ENCODE results near the gene TMEM201. TPM values are rescaled to one million over a fixed set of nuclear protein-coding genes. Genes with fewer than 3 reads are reported as not detected.

The TMEM201 gene
- total RNA-seq, 1 experiment from 2014 or later = 30.4 TPM

DNA sequence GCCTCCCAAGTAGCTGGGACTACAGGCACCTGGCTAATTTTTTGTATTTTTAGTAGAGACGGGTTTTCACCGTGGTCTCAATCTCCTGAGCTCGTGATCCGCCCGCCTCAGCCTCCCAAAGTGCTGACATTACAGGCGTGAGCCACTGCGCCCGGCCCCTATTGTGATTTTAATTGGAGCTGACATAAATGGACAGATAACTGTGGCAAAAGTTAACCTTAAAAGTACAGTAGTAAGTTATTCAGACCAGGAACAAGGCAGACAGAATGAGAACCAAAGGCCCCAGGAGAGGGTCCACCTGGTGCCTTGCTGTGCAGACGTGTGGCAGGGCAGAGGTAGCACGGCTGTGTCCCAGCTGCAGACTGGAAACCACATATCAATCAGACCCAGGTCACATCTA lies 11.0 kb downstream of the TMEM201 start (continued):
- TF ChIP-seq, protein P1, sequence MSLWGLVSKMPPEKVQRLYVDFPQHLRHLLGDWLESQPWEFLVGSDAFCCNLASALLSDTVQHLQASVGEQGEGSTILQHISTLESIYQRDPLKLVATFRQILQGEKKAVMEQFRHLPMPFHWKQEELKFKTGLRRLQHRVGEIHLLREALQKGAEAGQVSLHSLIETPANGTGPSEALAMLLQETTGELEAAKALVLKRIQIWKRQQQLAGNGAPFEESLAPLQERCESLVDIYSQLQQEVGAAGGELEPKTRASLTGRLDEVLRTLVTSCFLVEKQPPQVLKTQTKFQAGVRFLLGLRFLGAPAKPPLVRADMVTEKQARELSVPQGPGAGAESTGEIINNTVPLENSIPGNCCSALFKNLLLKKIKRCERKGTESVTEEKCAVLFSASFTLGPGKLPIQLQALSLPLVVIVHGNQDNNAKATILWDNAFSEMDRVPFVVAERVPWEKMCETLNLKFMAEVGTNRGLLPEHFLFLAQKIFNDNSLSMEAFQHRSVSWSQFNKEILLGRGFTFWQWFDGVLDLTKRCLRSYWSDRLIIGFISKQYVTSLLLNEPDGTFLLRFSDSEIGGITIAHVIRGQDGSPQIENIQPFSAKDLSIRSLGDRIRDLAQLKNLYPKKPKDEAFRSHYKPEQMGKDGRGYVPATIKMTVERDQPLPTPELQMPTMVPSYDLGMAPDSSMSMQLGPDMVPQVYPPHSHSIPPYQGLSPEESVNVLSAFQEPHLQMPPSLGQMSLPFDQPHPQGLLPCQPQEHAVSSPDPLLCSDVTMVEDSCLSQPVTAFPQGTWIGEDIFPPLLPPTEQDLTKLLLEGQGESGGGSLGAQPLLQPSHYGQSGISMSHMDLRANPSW (CRISPR knock-in tag; conservative IDR thresholded peaks at IDR 0.05; ENCODE audit: low read depth) = no peak
- TF ChIP-seq, protein P2, sequence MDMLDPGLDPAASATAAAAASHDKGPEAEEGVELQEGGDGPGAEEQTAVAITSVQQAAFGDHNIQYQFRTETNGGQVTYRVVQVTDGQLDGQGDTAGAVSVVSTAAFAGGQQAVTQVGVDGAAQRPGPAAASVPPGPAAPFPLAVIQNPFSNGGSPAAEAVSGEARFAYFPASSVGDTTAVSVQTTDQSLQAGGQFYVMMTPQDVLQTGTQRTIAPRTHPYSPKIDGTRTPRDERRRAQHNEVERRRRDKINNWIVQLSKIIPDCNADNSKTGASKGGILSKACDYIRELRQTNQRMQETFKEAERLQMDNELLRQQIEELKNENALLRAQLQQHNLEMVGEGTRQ (CRISPR knock-in tag; IDR thresholded peaks at IDR 0.05) = no peak
- TF ChIP-seq FOXJ3 (CRISPR knock-in tag; IDR thresholded peaks at IDR 0.05; ENCODE audit: borderline replicate concordance) (no peak), SMAD4 (CRISPR knock-in tag; IDR thresholded peaks at IDR 0.05) (no peak), HMGA2 (CRISPR knock-in tag; IDR thresholded peaks at IDR 0.05) (no peak), ZNF423 (CRISPR knock-in tag; IDR thresholded peaks at IDR 0.05) (no peak), IRF2 (CRISPR knock-in tag; IDR thresholded peaks at IDR 0.05; ENCODE audit: borderline replicate concordance, low read depth) (no peak), GRHL2 (CRISPR knock-in tag; IDR thresholded peaks at IDR 0.05; ENCODE audit: insufficient replicate concordance, severe bottlenecking) (no peak), GABPB1 (CRISPR knock-in tag; IDR thresholded peaks at IDR 0.05) (no peak), CBFB (CRISPR knock-in tag; IDR thresholded peaks at IDR 0.05; ENCODE audit: low read depth) (no peak)
- TF ChIP-seq, protein P3, sequence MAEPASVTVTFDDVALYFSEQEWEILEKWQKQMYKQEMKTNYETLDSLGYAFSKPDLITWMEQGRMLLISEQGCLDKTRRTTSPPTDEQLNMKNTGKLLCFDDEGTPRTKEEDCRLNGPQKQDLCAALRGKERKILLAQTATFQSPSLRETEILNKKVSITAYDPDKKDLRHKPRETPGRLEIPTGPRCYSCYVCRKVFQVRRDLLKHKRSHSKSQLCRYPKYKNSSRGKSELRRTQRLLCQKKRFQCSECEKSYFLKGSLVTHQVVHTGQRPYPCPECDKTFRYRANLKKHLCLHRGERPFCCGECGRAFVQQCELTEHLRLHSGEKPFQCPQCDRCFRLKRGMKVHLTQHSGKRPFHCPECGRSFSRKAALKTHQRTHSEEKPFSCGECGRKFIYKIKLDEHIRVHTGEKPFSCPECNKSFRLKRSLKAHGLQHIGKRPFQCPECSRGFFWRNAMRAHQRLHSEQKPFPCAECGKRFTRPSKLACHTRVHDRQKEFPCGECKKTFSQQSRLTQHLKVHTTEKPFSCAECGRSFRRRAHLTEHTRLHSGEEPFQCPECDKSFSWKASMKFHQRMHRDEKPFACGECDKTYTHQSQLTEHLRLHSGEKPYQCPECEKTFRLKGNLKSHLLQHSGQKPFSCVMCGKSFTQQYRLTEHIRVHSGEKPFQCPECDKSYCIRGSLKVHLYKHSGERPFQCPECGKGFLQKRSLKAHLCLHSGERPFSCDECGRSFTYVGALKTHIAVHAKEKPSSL (CRISPR knock-in tag; conservative IDR thresholded peaks at IDR 0.05) = no peak
- TF ChIP-seq, protein P4, sequence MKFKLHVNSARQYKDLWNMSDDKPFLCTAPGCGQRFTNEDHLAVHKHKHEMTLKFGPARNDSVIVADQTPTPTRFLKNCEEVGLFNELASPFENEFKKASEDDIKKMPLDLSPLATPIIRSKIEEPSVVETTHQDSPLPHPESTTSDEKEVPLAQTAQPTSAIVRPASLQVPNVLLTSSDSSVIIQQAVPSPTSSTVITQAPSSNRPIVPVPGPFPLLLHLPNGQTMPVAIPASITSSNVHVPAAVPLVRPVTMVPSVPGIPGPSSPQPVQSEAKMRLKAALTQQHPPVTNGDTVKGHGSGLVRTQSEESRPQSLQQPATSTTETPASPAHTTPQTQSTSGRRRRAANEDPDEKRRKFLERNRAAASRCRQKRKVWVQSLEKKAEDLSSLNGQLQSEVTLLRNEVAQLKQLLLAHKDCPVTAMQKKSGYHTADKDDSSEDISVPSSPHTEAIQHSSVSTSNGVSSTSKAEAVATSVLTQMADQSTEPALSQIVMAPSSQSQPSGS (CRISPR knock-in tag; IDR thresholded peaks at IDR 0.05; ENCODE audit: borderline replicate concordance, low read depth) = no peak
- TF ChIP-seq, protein P5, sequence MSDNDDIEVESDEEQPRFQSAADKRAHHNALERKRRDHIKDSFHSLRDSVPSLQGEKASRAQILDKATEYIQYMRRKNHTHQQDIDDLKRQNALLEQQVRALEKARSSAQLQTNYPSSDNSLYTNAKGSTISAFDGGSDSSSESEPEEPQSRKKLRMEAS (CRISPR knock-in tag; IDR thresholded peaks at IDR 0.05) = no peak

DNA sequence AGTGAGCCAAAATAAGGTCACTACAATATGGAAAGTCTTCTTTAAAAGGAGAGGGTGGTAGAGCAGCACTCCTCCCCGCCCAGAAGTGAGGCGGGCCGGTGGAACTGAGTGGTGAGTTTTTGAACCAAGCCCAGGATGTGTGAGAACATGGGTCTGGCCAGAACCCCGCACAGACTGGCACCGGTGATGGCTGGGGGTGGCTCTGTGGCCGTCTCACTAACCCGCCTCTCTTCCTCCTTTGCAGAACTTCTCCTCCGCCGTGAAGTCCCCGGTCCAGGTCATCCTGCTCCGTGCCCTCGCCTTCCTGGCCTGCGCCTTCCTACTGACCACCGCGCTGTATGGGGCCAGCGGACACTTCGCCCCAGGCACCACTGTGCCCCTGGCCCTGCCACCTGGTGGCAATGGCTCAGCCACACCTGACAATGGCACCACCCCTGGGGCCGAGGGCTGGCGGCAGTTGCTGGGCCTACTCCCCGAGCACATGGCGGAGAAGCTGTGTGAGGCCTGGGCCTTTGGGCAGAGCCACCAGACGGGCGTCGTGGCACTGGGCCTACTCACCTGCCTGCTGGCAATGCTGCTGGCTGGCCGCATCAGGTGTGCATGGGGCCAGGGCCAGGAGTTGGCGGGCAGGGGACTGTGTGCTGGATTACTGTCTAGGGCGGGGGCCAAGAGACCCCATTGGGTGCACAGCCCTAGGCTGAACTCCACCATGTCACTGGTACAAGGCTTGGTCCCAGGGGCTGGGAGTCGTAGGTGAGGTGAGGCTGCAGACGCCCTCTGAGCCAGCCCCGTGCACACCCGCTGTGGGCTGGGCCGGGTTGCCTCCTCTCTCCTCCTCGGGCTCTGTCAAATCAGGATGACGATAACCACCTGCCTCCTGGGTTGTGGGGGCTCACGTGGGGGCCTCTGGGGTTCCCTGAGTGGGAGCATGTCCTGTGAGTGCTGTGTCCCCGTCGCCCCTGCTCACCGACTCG lies 12.4 kb downstream of the TMEM201 start:
- CTCF ChIA-PET = no interaction called here
- Mint-ChIP-seq H3K36me3 (peaks cover 7% of the 10 kb centered on the region), H3K4me3 (no peak overlapping the region), H3K9me3 (no peaks in the 10 kb centered on the region), H3K4me1 (no peaks in the 10 kb centered on the region), H3K27ac (no peak overlapping the region), H3K27me3 (ENCODE audit: low read depth) (no peaks in the 10 kb centered on the region)
- no peak for DNase-seq (ENCODE audit: low spot score)
- TF ChIP-seq JUN (CRISPR knock-in tag; IDR thresholded peaks at IDR 0.05) (no peak), ZNF416 (CRISPR knock-in tag; IDR thresholded peaks at IDR 0.05) (no peak), ZNF396 (CRISPR knock-in tag; IDR thresholded peaks at IDR 0.05; ENCODE audit: borderline replicate concordance) (no peak), ZBTB21 (CRISPR knock-in tag; IDR thresholded peaks at IDR 0.05; ENCODE audit: borderline replicate concordance) (no peak), NFE2L1 (CRISPR knock-in tag; IDR thresholded peaks at IDR 0.05) (no peak), FOXK1 (CRISPR knock-in tag; IDR thresholded peaks at IDR 0.05) (no peak)
- TF ChIP-seq, protein P6, sequence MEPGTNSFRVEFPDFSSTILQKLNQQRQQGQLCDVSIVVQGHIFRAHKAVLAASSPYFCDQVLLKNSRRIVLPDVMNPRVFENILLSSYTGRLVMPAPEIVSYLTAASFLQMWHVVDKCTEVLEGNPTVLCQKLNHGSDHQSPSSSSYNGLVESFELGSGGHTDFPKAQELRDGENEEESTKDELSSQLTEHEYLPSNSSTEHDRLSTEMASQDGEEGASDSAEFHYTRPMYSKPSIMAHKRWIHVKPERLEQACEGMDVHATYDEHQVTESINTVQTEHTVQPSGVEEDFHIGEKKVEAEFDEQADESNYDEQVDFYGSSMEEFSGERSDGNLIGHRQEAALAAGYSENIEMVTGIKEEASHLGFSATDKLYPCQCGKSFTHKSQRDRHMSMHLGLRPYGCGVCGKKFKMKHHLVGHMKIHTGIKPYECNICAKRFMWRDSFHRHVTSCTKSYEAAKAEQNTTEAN (CRISPR knock-in tag; IDR thresholded peaks at IDR 0.05) = no peak
- POLR2A ChIA-PET = no interaction called here
- ATAC-seq = no peak

Measured in WTC11 (cell line).